ENCODE results near the gene RHOJ.
"Not testable (repeated sequence)": the region's sequence is repeated elsewhere in the genome, so short reads cannot be mapped to it uniquely, and the experiment has no call there.

RHOJ gene
- 0 reads per million in 2 donors for total RNA-seq

DNA sequence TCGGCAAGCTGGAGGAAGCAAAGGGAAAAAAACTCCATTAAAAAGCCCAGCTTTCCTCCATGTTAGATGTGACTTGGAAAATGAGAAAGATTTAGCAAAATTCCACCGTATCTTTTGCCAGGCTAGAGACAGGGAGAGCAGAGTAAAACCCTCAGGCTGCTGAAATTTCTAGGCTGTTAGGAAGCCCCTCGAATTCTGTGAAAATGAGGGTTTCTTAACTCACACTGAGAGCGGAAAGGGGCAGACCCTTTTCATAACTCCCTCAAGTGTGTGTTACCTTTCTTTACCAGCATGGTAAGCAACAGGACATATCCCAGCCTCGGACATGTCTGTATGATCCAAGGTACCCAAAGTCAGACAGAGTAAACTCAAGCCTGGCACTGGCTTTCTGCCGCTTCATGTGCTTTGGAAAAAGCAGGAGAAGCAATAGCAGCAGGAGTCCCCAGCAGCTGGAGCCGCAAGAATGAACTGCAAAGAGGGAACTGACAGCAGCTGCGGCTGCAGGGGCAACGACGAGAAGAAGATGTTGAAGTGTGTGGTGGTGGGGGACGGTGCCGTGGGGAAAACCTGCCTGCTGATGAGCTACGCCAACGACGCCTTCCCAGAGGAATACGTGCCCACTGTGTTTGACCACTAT, at the start of gene RHOJ:
Gene RHOJ (plus strand): TSS at position 37 of the 637 bp plus-strand sequence. CDS start 427 bp downstream, at position 464.
- DNase-seq: no peak

DNA sequence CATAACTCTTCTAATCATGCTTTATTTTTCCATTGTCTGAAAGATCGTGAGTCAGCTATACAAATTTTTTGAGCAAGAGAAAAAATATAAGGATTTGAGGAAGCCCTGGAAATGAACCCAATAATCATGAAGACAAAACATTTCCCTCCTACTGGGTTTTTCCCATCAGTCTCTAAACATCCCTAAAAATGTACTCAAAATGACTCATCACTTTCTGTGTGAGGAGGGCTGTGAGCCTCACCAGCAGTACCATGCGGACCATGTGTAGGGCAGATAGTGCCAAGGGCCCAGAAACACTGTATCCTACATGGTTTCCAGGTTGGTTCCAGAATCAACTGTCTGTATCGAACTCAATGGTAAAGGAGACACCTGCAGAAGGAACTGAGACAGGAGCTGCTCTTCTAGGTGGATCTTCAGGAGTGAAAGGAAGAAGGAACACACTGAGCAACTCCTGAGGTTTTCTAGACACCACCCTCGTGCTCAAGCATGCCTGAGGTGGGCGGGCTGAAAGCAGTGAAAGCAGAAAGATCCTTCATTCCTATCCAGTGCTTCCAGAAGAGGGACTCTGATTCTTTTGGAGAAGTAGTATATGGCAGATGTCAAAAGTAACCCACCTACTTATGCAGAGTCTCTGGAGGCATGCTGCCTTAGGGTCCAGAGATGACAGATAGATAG, 48.6 kb upstream of the RHOJ start:
- DNase-seq: no peak

- DNase-seq: no peak
Observed at GRCh38 chr14:63157195-63157594, 47.0 kb upstream of the RHOJ start.

DNA sequence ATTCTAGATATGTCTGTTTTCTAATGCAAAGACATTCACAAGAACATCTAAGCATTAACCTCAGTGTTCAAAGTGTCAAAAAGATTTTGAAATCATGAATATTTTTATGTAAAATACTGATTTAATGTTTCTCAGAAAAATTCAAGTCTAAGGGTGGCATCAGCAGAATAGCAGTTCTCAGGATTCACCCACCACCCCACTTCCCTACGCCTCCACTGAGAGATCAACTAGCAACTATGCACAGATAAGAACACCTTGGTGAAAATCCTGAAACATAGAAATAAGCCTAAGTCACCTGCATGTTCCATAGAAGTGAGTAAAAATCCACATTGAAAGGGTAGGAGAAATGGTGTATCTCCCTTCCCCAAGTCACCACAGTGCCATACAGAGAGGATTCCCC, 40.9 kb upstream of the RHOJ start:
- DNase-seq: no peak

GRCh38 chr14:63164108-63164683, 40.0 kb upstream of the RHOJ start:
- DNase-seq: no peak

- not testable (repeated sequence) for DNase-seq
Observed at GRCh38 chr14:63165267-63165666, 39.0 kb upstream of the RHOJ start.

- no peak for DNase-seq
Observed at GRCh38 chr14:63167044-63167443, 37.2 kb upstream of the RHOJ start.

GRCh38 chr14:63174760-63175191, 29.5 kb upstream of the RHOJ start:
- no peak for DNase-seq

GRCh38 chr14:63175531-63175930, 28.7 kb upstream of the RHOJ start:
- DNase-seq: no peak

- no peak for DNase-seq
Observed at GRCh38 chr14:63178912-63179311, 25.3 kb upstream of the RHOJ start.

DNA sequence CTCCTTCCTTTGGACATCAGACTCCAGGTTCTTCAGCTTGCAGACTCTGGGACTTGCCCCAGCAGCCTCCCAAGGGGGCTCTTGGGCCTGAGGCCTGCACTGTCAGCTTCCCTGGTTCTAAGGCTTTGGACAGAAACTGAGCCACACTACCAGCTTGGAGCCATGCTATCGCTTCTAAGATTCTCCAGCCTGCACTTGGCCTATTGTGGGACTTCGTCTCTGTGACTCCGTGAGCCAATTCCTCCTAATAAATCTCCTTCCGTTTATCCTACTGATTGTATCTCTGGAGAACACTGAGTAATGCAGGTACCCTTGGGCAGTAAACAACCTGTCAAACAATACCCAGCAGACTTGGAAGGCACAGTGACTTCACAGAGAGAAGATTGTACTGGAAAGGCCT, 24.9 kb upstream of the RHOJ start:
- DNase-seq: no peak

GRCh38 chr14:63180011-63180410, 24.2 kb upstream of the RHOJ start:
- no peak for DNase-seq

DNA sequence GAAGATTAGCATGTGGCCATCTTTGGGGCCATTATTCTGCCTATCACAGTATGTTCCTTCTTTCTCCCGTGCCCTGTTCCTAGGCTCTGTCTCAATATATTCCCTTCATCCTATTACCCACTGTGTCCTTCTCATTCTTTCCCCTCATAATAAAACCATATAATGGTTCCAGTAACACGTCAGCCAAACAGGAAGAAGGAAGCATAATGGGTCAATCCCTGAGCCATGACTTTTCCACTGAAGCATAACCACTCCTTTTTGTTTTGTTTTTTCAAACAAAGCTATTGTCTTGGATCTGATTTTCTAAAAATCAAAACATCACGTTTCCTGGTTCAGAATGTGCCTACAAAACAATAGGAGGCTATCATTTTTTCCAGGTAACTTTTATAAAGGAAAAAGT, 21.3 kb upstream of the RHOJ start:
- DNase-seq: no peak

DNA sequence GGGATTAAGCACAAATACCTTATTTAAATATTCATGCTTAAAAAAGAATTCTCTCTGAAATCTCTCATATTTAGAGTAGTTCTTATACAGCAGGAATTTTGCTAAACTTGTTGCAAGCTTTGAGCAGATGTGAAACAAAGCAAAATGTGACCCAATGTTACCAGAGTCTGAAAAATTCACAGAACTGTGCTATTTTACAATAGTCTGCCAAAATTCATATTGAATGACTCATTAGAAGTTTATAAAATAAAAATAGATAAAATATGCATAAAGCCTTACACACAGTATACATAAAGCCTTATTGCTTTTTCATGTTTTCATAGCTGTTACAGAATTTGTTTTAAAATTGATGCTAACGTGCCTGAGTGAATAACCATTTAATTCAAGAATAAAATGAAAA, 17.8 kb upstream of the RHOJ start:
- no peak for DNase-seq

DNA sequence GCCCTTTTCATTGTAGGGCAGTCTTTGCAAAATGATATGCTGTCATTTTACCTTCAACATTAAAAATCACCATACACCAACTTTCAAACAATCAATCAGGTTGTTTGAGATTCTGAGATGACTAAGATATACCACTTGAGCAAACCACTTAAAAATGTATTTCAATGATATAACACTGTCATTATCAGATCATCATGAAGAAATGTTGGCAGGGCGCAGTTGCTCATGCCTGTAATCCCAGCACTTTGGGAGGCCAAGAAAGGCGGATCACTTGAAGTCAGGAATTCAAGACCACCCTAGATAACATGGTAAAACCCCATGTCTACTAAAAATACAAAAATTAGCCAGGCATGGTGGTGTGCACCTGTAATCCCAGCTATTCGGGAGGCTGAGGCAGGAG, 13.0 kb upstream of the RHOJ start:
- no peak for DNase-seq

GRCh38 chr14:63192085-63192484, 12.2 kb upstream of the RHOJ start:
- DNase-seq: no peak

GRCh38 chr14:63193236-63193635, 11.0 kb upstream of the RHOJ start:
- DNase-seq: no peak

- no peak for DNase-seq
Observed at GRCh38 chr14:63200035-63200740, 4.1 kb upstream of the RHOJ start.

DNA sequence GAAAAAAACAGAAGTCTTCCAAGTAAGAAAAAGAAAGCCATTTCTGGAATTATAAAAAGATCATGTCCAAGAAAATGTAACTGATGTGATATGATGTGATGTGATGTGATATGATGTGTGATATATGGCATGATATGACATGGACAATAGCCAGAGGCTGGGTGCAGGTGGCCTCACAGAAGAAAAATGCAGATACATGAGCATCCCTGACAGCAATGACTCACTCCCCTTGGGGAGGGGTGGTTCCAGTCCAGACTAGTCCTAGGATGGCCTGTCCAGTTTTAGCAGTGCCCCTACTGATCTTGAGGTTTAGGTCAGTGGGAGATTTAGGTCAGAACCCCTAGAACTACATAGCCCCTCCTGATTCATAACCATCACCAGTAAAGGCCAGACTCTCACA, 3.5 kb upstream of the RHOJ start:
- DNase-seq: no peak

DNA sequence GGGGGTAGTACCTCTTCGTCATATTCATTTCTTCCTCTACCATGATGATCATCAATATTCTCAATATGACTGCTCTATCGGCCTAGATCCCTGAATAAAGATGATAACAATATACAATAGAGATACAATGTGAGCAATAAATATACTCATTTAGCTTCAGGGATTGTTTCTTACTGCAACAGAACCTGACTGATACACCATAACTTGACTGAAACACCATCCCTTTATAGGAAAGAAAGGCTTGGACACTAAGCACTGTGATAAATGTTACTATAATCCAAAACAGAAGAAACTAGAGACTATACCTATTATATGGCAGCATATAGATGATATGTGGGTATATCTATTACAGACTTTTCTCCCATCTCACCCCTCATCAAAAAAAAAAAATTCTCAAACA, 1.2 kb upstream of the RHOJ start:
- DNase-seq: no peak

- no peak for DNase-seq
Observed at GRCh38 chr14:63203618-63204406, 431 bp upstream of the RHOJ start.

GRCh38 chr14:63205044-63205575, 867 bp downstream of the RHOJ start:
- no peak for DNase-seq

GRCh38 chr14:63205866-63206265, 1.6 kb downstream of the RHOJ start:
- no peak for DNase-seq

Data from T-helper 9 cell (primary cell).